HepG2 (cell line): Measurements from ENCODE around the gene PPP1R16B. TPM values are rescaled to one million over a fixed set of nuclear protein-coding genes. Genes with fewer than 3 reads are reported as not detected.

ENCODE experiments used
- ATAC-seq: fragments of 200-7000 bp; cut with Tn5 transposase; 3 replicates; pipeline ENCODE4 v1.9.1; 2020; ENCODE audit warnings: mild to moderate bottlenecking, moderate library complexity
- BruUV-seq: library from RNA; stranded (reverse); fragments of 400-500 nt; replicated peaks from 2 replicates; lab custom pipeline; 2021; lab: Mats Ljungman, UMichigan
- CTCF ChIA-PET: fragments of 300-600 bp; formaldehyde crosslinking; extraction: SDS; loops from one replicate; lab custom pipeline; 2021; ENCODE audit warnings: low total read pairs, inconsistent platforms, low intra/inter-chr PET ratio; lab: Yijun Ruan, JAX
- POLR2A ChIA-PET: fragments of 350-600 bp; sonication (Branson Sonifier 250); formaldehyde crosslinking; loops from one replicate; lab custom pipeline; 2020; ENCODE audit warnings: antibody characterized with exemption, inconsistent platforms; lab: Yijun Ruan, JAX
- DNase-seq: peaks from one replicate; pipeline ENCODE4 v3.0.0-alpha.2; 2015; ENCODE audit warnings: low spot score
- FAIRE-seq: peaks from 3 replicates; lab custom pipeline; 2011; peaks lifted over from hg19 to GRCh38; lab: Jason Lieb, UNC
- H2AFZ ChIP-seq: one replicate; pipeline ENCODE4 v1.6.1; 2011; ENCODE audit warnings: low read length, inconsistent platforms
- H3K27ac ChIP-seq: fragments of 300-600 bp; 3 replicates; pipeline ENCODE4 v1.8.0; 2011; ENCODE audit warnings: mixed run types, mild to moderate bottlenecking, mixed read lengths, low read length, inconsistent platforms; ENCODE audit not compliant: insufficient read depth; ENCODE audit errors: extremely low read length
- H3K27me3 ChIP-seq, 2 experiments: fragments of 200-600 bp in 1 of 2; 2 replicates in 1 of 2; 3 replicates in 1 of 2; pipeline versions ENCODE4 v1.6.0 to v1.8.0; 2011; ENCODE audit warnings: low read length in 2 of 2, mild to moderate bottlenecking in 2 of 2, moderate library complexity in 2 of 2, inconsistent platforms in 1 of 2; ENCODE audit not compliant: insufficient read depth in 2 of 2, control insufficient read depth in 1 of 2
- H3K36me3 ChIP-seq, 2 experiments: fragments of 200-600 bp in 1 of 2; replicated peaks in 1 of 2; 2 replicates in 1 of 2; 3 replicates in 1 of 2; pipeline versions ENCODE4 v1.5.1 to v1.8.0; 2011; ENCODE audit warnings: low read length in 2 of 2, inconsistent platforms in 1 of 2; ENCODE audit not compliant: insufficient read depth in 2 of 2, control insufficient read depth in 1 of 2
- H3K4me1 ChIP-seq: 2 replicates; pipeline ENCODE4 v1.5.1; 2012; ENCODE audit warnings: low read length, inconsistent platforms; ENCODE audit not compliant: insufficient read depth
- H3K4me2 ChIP-seq: 2 replicates; pipeline ENCODE4 v1.6.0; 2011; ENCODE audit warnings: low read depth, low read length, inconsistent platforms
- H3K4me3 ChIP-seq, 3 experiments: fragments of 200-600 bp in 1 of 3; sonication (generic), shearing (Covaris generic) in 1 of 3; replicated peaks in 1 of 3; 2 replicates each; pipeline ENCODE4 v1.5.1; 2011 to 2016; ENCODE audit warnings: low read length in 3 of 3, inconsistent platforms in 2 of 3, low read depth in 2 of 3, mild to moderate bottlenecking in 2 of 3, control low read depth in 1 of 3, mixed read lengths in 1 of 3; ENCODE audit not compliant: insufficient read depth in 1 of 3
- H3K79me2 ChIP-seq: one replicate; pipeline ENCODE4 v1.6.1; 2011; ENCODE audit warnings: low read length, inconsistent platforms; ENCODE audit not compliant: insufficient read depth
- H3K9ac ChIP-seq: 2 replicates; pipeline ENCODE4 v1.6.0; 2011; ENCODE audit warnings: mild to moderate bottlenecking, low read depth, low read length, inconsistent platforms; ENCODE audit not compliant: insufficient read depth
- H3K9me3 ChIP-seq: 2 replicates; pipeline ENCODE4 v1.5.1; 2012; ENCODE audit warnings: mild to moderate bottlenecking, low read length
- H4K20me1 ChIP-seq: 2 replicates; pipeline ENCODE4 v1.6.0; 2011; ENCODE audit warnings: inconsistent platforms, mild to moderate bottlenecking, low read length, moderate library complexity; ENCODE audit not compliant: insufficient read depth
- HCFC1 ChIP-seq: fragments of 150-350 bp; IDR thresholded peaks from 2 replicates; pipeline ENCODE4 v1.6.1; 2014; ENCODE audit warnings: low read depth, low read length
- HOXA9 ChIP-seq: sonication (generic); formaldehyde crosslinking; IDR thresholded peaks from 2 replicates; pipeline ENCODE4 v1.8.1; 2022; ENCODE audit warnings: missing genetic modification reagents, mild to moderate bottlenecking, moderate library complexity, borderline replicate concordance
- JUND ChIP-seq: sonication (generic); formaldehyde crosslinking; IDR thresholded peaks from 2 replicates; pipeline ENCODE4 v1.8.0; 2022; ENCODE audit warnings: mild to moderate bottlenecking, missing genetic modification reagents
- NCOA1 ChIP-seq: sonication (generic); formaldehyde crosslinking; IDR thresholded peaks from 2 replicates; pipeline ENCODE4 v1.9.0; 2021; ENCODE audit warnings: missing genetic modification reagents
- SRY ChIP-seq: sonication (generic); formaldehyde crosslinking; IDR thresholded peaks from 2 replicates; pipeline ENCODE4 v1.8.0; 2022; ENCODE audit warnings: mild to moderate bottlenecking, missing genetic modification reagents
- STAT5B ChIP-seq: sonication (generic); formaldehyde crosslinking; IDR thresholded peaks from 2 replicates; pipeline ENCODE4 v1.4.0; 2020; ENCODE audit warnings: missing genetic modification reagents
- ZFP36L1 ChIP-seq: sonication (generic); formaldehyde crosslinking; IDR thresholded peaks from 2 replicates; pipeline ENCODE4 v1.8.0; 2022; ENCODE audit warnings: mild to moderate bottlenecking, missing genetic modification reagents, moderate library complexity
- ZNF549 ChIP-seq: sonication (generic); formaldehyde crosslinking; IDR thresholded peaks from 2 replicates; pipeline ENCODE4 v1.5.0; 2020; ENCODE audit warnings: missing genetic modification reagents
- ZNF720 ChIP-seq: sonication (generic); formaldehyde crosslinking; IDR thresholded peaks from 2 replicates; pipeline ENCODE4 v1.4.0; 2020; ENCODE audit warnings: missing genetic modification reagents
- WGBS: methylation state at CpG from one replicate; pipeline ENCODE4 v1.1.6; 2017; ENCODE audit warnings: low lambda C conversion rate; 5-methylcytosine and 5-hydroxymethylcytosine counted together
- in situ Hi-C: cut with HindIII; loops from 2 replicates; pipeline ENCODE4 v1.10.0; 2017; ENCODE audit warnings: low pct_unique_long_range_greater_than_20kb; ENCODE audit not compliant: extremely low pct_ligation_motif_present
- intact Hi-C: fragments of 100-400 bp; cut with micrococcal nuclease; formaldehyde crosslinking; loops from one replicate; pipeline ENCODE4 v1.10.0; 2022; ENCODE audit not compliant: unreplicated experiment
- polyA plus RNA-seq, 8 experiments: library from polyadenylated mRNA; depleted of rRNA in 3 of 8; stranded (reverse) in 7 of 8; unstranded in 1 of 8; fragments of >200 nt; fragmentation: Illumina TruSeq in 4 of 8; extraction: Trizol in 4 of 8; gene quantifications; 2 replicates each; pipeline versions ENCODE4 v1.2.1 to v1.2.3, GENCODE V29; 2011 to 2016; ENCODE audit warnings: low read depth in 4 of 8, missing spikeins in 1 of 8, mixed read lengths in 1 of 8; ENCODE audit not compliant: insufficient read depth in 1 of 8
- total RNA-seq, 5 experiments: library from RNA; depleted of rRNA; stranded (reverse); fragments of >200 nt; fragmentation: Illumina TruSeq; extraction: Trizol; gene quantifications; 2 replicates each; pipeline ENCODE4 v1.2.3, GENCODE V29; 2016; ENCODE audit warnings: low read depth in 1 of 5
- TF ChIP-seq, protein P1 (sequence below): sonication (generic); formaldehyde crosslinking; IDR thresholded peaks from 2 replicates; pipeline ENCODE4 v1.5.0; 2020; ENCODE audit warnings: mild to moderate bottlenecking, low read depth, missing genetic modification reagents, borderline replicate concordance
- TF ChIP-seq, protein P2 (sequence below): sonication (generic); formaldehyde crosslinking; IDR thresholded peaks from 2 replicates; pipeline ENCODE4 v1.4.0; 2020; ENCODE audit warnings: mild to moderate bottlenecking, missing genetic modification reagents
- TF ChIP-seq, protein P3 (sequence below): sonication (generic); formaldehyde crosslinking; IDR thresholded peaks from 2 replicates; pipeline ENCODE4 v1.8.0; 2022; ENCODE audit warnings: mild to moderate bottlenecking, missing genetic modification reagents
- TF ChIP-seq, protein P4 (sequence below): sonication (generic); formaldehyde crosslinking; conservative IDR thresholded peaks from 2 replicates; pipeline ENCODE4 v1.4.0; 2020; ENCODE audit warnings: missing genetic modification reagents

The PPP1R16B gene
- total and polyA plus RNA-seq, 2 of the 13 experiments (the other 11 are each of a cell fraction or from before 2014, with no cell fraction given), result 0.02 to 0.11 TPM

DNA sequence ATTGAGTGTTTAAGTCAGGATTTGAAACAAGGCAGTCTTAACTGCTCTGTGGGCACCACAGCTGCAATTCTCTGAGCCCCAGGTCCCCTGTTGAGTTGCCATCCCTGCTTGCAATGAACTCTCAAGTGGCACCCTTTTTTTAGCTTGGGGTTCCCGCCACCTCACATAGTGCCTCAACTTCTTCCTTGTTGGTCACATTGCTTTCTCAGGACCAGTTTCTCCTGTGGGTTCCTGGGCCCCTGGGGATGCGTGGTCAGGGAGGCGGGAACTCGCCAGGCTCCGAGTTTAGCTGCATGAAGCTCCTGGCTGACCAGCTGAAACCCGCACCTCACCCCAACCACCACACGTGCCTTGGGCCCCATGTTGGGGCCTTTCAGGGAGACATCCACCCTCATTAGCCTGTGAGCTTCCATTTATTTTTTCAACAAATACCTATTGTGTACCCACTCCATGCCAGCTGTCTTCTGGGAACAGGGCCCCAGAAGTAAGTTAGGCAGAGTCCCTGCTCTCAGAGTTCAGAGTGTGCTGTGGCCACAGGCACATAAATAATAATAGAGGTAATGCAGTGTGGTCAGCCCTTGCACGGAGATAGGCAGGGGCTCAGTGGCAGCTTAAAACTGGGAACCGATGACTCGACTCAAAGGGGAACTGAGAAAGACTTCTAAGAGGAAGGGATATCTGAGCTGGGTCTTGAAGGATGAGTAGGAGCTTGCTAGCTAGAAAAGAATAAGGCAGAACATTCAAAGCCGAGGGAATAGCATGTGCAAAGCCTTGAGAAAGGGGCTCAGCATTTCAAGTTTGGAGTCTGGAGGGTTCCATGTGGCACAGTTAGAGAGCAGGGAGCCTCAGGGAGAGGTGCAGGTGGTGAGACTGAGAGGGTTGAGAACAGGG is 86.8 kb downstream of the PPP1R16B start:
- no TSS peak for BruUV-seq
- H3K36me3 ChIP-seq, result no peaks in the 10 kb centered on the region
- H4K20me1 ChIP-seq, result no peaks in the 10 kb centered on the region
- TF ChIP-seq HOXA9 (CRISPR knock-in tag) (no peak), ZFP36L1 (no peak), STAT5B (no peak), SRY (CRISPR knock-in tag) (no peak), HCFC1 (no peak), ZNF720 (CRISPR knock-in tag) (no peak), JUND (CRISPR knock-in tag) (no peak), ZNF549 (no peak), NCOA1 (CRISPR knock-in tag) (no peak)
- TF ChIP-seq, protein P1, sequence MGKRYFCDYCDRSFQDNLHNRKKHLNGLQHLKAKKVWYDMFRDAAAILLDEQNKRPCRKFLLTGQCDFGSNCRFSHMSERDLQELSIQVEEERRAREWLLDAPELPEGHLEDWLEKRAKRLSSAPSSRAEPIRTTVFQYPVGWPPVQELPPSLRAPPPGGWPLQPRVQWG (CRISPR knock-in tag), result no peak
- TF ChIP-seq, protein P2, sequence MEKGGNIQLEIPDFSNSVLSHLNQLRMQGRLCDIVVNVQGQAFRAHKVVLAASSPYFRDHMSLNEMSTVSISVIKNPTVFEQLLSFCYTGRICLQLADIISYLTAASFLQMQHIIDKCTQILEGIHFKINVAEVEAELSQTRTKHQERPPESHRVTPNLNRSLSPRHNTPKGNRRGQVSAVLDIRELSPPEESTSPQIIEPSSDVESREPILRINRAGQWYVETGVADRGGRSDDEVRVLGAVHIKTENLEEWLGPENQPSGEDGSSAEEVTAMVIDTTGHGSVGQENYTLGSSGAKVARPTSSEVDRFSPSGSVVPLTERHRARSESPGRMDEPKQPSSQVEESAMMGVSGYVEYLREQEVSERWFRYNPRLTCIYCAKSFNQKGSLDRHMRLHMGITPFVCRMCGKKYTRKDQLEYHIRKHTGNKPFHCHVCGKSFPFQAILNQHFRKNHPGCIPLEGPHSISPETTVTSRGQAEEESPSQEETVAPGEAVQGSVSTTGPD (CRISPR knock-in tag), result no peak
- TF ChIP-seq, protein P3, sequence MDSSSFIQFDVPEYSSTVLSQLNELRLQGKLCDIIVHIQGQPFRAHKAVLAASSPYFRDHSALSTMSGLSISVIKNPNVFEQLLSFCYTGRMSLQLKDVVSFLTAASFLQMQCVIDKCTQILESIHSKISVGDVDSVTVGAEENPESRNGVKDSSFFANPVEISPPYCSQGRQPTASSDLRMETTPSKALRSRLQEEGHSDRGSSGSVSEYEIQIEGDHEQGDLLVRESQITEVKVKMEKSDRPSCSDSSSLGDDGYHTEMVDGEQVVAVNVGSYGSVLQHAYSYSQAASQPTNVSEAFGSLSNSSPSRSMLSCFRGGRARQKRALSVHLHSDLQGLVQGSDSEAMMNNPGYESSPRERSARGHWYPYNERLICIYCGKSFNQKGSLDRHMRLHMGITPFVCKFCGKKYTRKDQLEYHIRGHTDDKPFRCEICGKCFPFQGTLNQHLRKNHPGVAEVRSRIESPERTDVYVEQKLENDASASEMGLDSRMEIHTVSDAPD (CRISPR knock-in tag), result no peak
- TF ChIP-seq, protein P4, sequence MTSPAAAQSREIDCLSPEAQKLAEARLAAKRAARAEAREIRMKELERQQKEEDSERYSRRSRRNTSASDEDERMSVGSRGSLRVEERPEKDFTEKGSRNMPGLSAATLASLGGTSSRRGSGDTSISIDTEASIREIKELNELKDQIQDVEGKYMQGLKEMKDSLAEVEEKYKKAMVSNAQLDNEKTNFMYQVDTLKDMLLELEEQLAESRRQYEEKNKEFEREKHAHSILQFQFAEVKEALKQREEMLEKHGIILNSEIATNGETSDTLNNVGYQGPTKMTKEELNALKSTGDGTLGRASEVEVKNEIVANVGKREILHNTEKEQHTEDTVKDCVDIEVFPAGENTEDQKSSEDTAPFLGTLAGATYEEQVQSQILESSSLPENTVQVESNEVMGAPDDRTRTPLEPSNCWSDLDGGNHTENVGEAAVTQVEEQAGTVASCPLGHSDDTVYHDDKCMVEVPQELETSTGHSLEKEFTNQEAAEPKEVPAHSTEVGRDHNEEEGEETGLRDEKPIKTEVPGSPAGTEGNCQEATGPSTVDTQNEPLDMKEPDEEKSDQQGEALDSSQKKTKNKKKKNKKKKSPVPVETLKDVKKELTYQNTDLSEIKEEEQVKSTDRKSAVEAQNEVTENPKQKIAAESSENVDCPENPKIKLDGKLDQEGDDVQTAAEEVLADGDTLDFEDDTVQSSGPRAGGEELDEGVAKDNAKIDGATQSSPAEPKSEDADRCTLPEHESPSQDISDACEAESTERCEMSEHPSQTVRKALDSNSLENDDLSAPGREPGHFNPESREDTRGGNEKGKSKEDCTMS (CRISPR knock-in tag), result no peak
- H3K79me2 ChIP-seq, result no peaks in the 10 kb centered on the region
- 28% methylated on average over 11 of the region's 11 CpGs for WGBS
- ATAC-seq, result no peak
- peaks cover 24% of the 10 kb centered on the region for H3K4me1 ChIP-seq
- peaks cover 8 to 18% of the 10 kb centered on the region in 2 experiments; a peak in 4 of 5 replicates for H3K27me3 ChIP-seq
- H3K27ac ChIP-seq, result no peak overlapping the region
- no peaks in the 10 kb centered on the region for H3K9me3 ChIP-seq
- no peak for FAIRE-seq
- H3K9ac ChIP-seq, result no peak overlapping the region
- no peak overlapping the region for H3K4me2 ChIP-seq
- ChIA-PET POLR2A (no interaction called here), CTCF (interaction anchor here (0.6 to 1.1 kb wide), 2 partner anchors 43 to 246 kb away, joined by 3 read pairs; no protein-coding TSS in a partner anchor)
- in situ Hi-C loops, result loop anchor here (5.0 kb wide), 1 partner anchor 245 kb away; no protein-coding TSS in a partner anchor
- DNase-seq, result no peak
- intact Hi-C loops, result loop anchor here (5.0 to 10.0 kb wide), 2 partner anchors 98 to 165 kb away; no protein-coding TSS in a partner anchor
- H3K4me3 ChIP-seq, result no peak overlapping the region
- no peak overlapping the region for H2AFZ ChIP-seq
